ENCODE measurements around the gene PHRF1.

Gene PHRF1

DNA sequence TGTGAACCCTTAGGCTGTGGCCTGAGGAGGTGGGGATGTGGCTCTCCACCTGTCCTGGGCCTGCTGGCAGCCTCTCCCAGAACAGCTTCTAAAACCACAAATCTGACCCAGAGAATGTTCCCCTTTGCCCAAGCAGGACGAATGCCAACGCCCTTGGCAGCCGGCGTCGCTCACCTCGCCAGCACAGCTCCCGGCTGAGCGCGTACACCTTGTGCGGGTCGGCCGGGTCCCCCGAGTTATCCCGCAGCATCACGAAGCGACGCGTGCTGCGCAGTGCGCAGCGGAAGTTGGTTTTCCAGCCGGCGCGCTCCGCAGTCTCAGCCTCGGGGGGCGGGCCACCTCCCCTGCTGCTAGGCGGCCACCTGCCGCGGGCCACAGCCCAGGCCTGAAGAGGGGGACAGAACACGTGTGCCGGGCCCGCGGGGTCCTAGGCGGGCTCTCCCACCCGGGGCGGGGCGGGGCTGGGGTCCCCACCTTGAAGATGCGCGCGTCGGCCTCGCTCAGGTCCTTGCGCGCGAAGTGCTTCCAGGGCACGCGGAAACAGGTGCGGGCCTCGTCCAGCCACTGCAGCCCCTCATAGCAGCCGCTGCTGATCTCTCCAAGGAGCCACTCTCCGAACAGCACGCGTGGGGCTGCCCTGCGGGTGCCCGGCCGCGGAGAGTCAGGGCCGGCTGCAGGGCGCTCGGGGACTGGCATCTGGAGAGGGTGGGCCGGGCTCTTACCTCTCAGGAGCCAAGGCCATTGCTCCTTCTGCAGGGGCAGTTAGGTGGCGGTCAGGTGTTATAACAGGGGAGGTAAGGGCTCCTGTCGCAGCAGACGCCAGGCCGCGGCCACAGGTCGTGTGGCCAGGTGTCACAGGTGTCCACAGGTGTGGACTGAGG is 38.6 kb downstream of the PHRF1 start:
- DNase-seq (ENCODE audit: low read depth): peak; percentile 25
- H3K4me3 ChIP-seq (ENCODE audit: low read depth, low read length): peak overlapping the region; percentile 59
- TF ChIP-seq CTCF (IDR thresholded peaks at IDR 0.05; ENCODE audit: control insufficient read depth, extremely low read depth, insufficient read depth): no peak

DNA sequence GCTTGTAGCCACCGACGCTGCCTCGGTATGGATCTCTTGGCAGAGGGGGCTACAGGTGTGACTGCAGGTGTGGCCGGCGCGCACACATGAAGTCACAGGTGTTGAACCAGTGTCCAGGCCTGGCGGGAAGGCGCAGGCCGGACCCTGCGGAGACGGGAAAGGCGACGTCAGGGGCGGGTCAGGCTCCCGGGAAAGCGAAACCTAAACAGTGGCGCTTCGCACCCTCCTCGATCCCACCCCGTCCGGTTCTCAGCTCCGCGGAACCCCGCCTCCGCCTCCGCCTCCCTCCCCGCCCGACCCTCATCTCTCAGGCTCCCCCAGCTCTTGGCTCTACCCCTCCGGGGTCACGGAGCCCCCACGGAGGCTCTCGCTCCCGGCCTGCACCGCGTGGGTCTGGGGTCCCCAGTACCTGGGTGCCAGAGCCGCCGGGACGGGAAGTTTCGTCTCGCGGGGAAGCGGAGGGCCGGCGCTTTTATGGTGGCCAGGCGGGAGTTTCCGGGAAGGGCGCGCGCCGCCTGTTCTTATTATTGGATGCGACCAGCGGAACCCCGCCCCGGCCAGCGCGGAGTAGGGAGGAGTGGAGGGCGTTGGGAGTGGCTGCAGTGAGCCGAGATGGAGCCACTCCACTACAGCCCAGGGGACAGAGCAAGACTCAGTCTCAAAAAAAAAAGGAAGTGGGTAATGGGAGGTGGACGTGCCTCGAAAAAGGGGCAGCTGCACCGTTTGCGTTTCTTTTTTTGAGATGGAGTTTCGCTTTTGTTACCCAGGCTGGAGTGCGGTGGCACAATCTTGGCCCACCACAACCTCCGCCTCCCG is 39.4 kb downstream of the PHRF1 start, which contains the start of gene IRF7:
Gene IRF7 (minus strand): TSS at position 447 of the 816 bp plus-strand sequence. CDS start 586 bp downstream, outside the sequence.
- no peak for TF ChIP-seq CTCF (IDR thresholded peaks at IDR 0.05; ENCODE audit: control insufficient read depth, extremely low read depth, insufficient read depth)
- peak within 1 kb of the TSS; percentile 59 for H3K4me3 ChIP-seq (ENCODE audit: low read depth, low read length)
- peak; percentile 73 for DNase-seq (ENCODE audit: low read depth)

- no peak for DNase-seq (ENCODE audit: low read depth)
- peak overlapping the region; percentile 59 for H3K4me3 ChIP-seq (ENCODE audit: low read depth, low read length)
- no peak for TF ChIP-seq CTCF (IDR thresholded peaks at IDR 0.05; ENCODE audit: control insufficient read depth, extremely low read depth, insufficient read depth)
Measured at GRCh38 chr11:616320-617198, 40.3 kb downstream of the PHRF1 start.

DNA sequence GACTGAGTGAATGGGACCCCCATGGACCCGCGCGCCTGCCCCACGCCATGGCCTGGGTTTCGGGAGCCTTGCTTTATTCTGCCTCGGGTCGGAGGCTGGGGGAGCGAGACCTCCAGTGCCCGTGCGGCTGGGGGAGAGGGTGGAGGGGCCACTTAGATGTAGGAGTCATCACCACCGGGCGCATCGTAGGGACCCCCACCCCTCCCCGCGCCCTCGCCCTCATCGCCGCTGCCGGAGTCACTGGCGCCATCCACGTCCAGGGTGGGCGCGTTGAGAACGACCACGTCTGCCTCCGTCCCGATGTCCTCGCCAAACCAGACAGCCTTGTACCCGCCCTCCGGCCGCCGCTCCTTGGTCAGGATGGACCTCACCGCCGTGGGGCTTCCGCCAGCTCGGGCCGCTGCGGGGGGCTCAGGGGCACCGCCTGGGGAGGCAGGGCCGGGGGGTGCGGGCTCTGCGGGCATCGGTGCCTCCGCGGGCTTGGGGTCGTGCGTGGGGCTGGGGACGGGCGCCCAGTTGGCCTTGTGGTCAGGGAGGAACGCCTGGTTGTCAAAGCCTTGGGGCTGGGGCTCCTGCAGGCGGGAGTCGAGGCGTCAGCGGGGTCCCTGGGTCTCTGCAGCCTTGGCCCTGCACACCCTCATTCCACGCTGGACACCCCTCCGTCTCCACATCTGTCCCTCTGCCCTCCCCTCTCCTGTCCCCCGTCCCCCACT is 41.1 kb downstream of the PHRF1 start:
- TF ChIP-seq CTCF (IDR thresholded peaks at IDR 0.05; ENCODE audit: control insufficient read depth, extremely low read depth, insufficient read depth): no peak
- DNase-seq (ENCODE audit: low read depth): no peak
- H3K4me3 ChIP-seq (ENCODE audit: low read depth, low read length): no peak overlapping the region

- DNase-seq (ENCODE audit: low read depth): no peak
Measured at GRCh38 chr11:617912-618682, 41.8 kb downstream of the PHRF1 start.

More at GRCh38 chr11:617912-618682, 41.8 kb downstream of the PHRF1 start:
- H3K4me3 ChIP-seq (ENCODE audit: low read depth, low read length): no peak overlapping the region
- TF ChIP-seq CTCF (IDR thresholded peaks at IDR 0.05; ENCODE audit: control insufficient read depth, extremely low read depth, insufficient read depth): no peak
